NCI-H460 (cell line): ENCODE results near the gene PICALM. TPM values are rescaled to one million over a fixed set of nuclear protein-coding genes. Genes with fewer than 3 reads are reported as not detected.
"Not testable (repeated sequence)": the region's sequence is repeated elsewhere in the genome, so short reads cannot be mapped to it uniquely, and the experiment has no call there.

Source experiments
- DNase-seq: peaks from one replicate; pipeline ENCODE4 v3.0.0-alpha.2; 2016; ENCODE audit warnings: low read depth; ENCODE audit errors: extremely low read depth
- total RNA-seq: library from RNA; depleted of rRNA; stranded (reverse); fragments of >200 nt; shearing (Covaris generic); gene quantifications from 2 replicates; pipeline ENCODE4 v1.2.3, GENCODE V29; 2014

PICALM gene
- total RNA-seq, 1 experiment from 2014 or later, result 90.3 TPM

DNA sequence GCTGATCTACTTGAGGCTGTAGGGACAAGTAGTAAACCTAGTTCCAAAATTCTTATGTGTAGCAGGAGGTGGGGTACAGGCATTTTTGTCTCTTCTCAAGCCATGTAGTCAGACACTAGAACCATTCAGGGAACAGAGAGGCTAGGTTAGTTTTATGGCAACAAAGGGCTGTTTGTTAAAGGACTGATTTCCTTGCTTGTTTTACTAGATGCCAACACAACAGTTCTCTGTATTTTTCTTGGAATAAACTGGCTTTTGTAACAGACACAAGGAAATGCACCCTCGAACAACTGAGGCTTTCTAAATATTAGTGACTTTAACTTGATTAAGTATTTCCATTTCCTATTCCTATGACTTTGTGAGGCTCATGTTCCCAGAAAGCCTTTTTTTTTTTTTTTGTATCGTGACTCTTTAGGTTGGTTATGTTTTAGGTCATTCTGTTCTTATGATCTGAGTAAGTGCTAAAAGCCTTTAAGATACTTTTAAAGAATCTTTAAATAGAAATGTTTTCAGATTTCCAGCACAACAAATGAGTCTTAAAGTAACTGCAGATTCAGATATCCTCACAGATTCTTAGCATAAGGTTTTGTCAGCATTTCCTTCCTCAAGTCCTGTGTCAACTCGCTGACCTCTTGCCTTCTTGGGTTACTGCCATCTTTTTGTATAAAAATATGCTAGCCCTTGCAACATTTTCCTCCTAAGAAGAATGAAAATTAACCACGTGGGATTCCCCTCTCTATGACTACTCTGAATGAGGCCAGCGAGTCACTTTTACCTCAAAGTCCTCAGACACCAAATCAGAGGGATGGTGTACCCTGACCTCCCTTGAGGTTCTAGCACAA lies 121.2 kb downstream of the PICALM start:
- DNase-seq, result no peak

GRCh38 chr11:85946221-85946620 lies 122.7 kb downstream of the PICALM start:
- DNase-seq, result no peak

- no peak for DNase-seq
These were observed 123.1 kb downstream of the PICALM start for GRCh38 chr11:85945788-85946187.

DNA sequence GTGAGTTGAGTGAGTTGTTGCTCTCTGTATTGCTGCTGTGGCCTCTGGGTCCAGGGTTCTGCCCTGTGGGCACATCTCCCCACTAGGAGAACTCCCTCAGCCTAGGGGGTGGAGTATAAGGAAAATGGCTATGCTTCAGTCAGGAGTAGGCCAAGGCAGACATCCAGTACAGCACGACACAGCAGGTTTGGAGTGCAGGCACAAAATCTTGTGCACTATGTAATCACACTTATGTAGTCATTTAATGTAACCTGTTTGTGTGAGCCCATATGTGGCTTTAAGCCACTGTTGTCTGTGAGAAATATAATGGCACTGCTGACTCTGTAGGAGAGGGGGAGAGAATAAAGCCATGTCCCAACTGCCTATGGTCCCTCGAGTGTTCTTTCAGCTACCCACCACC lies 123.6 kb downstream of the PICALM start:
- DNase-seq, result no peak

DNA sequence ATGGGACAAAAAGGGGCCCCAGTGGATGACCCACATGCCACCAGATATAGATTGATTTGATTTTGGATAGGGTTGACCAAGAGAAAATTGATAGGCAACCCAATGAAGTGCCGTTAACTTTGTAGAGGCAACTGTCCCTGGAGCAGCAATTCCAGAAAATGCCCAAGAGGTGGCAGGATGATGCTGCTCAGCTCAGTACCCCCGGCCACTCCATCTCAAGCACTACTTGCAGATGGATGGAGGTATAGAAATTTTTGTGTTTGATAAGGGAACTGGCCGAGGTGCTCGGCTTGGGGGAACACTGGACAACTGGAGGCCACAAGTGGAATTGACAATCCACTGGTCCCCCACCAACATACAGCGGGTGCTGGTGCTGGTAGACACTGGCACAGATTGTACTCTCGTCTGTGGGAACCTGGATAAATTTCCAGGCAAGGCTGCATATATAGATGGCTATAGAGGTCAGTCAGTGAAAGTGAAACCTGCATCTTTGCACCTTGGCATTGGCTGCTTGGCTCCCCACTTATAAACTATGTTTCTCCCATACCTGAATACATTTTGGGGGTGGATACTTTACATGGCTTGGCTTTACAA lies 127.4 kb downstream of the PICALM start:
- DNase-seq, result peak; percentile 29

GRCh38 chr11:85939099-85940015 lies 129.5 kb downstream of the PICALM start:
- DNase-seq, result no peak

DNA sequence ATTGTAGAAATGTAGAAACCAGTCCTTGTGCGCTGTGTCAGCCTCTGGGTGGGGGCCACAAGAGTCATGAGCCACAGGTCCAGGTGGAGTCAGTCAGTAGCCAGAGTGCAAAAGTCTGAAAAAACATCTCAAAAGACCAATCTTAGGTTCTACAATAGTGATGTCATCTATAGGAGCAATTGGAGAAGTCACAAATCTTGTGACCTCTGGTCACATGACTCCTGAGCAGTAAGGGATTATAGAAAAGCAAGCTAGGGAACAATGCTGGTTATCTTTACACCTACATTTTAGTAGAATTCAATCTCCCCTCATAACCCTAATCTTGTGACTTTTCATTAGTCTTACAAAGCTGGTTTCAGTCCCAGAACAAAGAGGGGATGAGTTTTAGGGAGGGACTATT lies 131.0 kb downstream of the PICALM start:
- no peak for DNase-seq

GRCh38 chr11:85935751-85936150 lies 133.1 kb downstream of the PICALM start:
- DNase-seq, result no peak

DNA sequence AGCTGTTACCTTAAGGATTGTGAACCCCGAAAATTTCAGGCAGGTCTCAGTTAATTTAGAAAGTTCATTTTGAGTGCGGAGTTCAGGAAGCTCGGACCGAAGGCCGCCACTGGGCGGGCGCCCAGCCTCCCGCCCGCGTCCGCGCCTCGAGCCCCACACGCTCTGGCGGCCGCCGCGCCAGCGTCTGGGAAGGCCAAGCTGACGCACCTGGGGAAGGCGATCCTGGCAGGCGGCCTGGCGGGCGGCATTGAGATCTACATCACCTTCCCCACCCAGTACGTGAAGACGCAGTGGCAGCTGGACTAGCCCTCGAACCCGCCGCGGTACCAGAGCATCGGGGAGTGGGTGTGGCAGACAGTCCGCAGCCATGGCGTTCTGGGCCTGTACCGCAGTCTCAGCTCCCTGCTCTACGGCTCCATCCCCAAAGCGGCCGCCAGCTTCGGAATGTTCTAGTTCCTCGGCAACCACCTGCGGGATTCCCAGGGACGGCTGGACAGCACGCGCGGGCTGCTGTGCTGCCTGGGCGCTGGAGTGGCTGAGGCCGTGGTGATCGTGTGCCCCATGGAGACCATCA lies 134.2 kb downstream of the PICALM start:
- no peak for DNase-seq

- DNase-seq, result no peak
These were observed 138.0 kb downstream of the PICALM start for GRCh38 chr11:85930879-85931366.

- DNase-seq, result not testable (repeated sequence)
These were observed 142.2 kb downstream of the PICALM start for GRCh38 chr11:85926653-85927214.

GRCh38 chr11:85923455-85923854 lies 145.4 kb downstream of the PICALM start:
- no peak for DNase-seq

DNA sequence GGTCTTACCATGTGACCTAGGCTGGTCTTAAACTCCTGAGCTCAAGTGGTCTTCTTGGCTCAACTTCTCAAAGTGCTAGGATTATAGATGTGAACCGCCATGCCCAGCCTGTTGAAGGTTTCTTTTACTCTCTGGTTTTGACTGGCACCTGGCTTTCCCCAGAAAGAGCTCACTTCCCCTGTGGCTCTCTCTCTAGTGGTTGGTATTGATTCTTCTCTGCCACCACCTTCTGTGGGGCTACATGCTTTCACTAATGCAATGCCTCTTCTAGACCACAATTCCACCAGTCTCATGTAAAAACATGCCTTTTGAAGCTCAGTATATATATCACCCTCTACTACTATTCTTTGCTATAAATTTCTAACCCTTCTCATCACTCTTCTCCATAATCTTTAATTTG lies 146.5 kb downstream of the PICALM start:
- no peak for DNase-seq

- DNase-seq, result no peak
These were observed 149.7 kb downstream of the PICALM start for GRCh38 chr11:85918910-85919794.

DNA sequence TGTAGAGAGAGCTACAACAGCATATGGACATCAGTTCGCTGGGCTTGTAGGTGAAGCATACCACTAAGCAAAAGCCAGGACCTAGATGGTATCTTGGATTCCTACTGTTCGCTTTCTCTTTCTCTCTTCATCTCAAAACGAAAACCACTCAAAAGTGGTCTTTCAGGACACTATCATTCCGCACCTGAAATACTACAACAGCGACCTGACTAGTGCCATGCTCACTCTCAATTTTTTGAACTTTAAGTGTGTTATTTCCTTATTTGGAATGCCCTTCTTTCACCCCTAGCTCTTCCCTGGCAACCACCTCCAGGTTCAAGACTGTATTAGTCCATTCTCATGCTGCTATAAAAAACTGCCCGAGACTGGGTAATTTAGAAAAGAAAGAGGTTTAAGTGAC lies 154.5 kb downstream of the PICALM start:
- DNase-seq, result no peak

GRCh38 chr11:85913513-85913912 lies 155.4 kb downstream of the PICALM start:
- DNase-seq, result no peak

DNA sequence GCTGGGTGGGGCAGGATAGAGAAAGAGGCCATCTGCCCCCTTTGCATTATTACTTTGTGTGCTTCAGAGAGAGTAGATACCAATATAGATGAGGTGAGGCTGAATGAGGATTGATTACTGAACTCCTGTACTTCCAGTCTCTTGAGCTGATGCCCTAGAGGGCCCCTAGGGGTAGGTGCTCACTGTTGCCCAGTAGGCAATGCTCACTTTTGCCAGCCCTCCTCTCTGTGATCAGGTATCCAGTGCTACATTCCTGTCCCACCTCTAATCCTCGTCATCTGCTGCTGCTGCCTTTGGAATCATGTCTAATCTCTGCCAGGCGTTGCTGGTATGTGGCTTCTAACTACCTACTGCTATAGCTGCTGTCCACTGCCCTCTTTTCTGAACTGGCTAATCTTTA lies 156.5 kb downstream of the PICALM start:
- no peak for DNase-seq
